A549 (cell line): ENCODE results near the gene JMJD8.
A peak's percentile ranks its signal among the peaks of the same experiment; 100 is the strongest.

Experiments used
- BHLHE40 ChIP-seq: IDR thresholded peaks from 2 replicates; pipeline ENCODE4 v1.6.1; 2012; ENCODE audit warnings: low read depth, low read length, inconsistent platforms
- HDAC2 ChIP-seq: fragments of 200-600 bp; sonication (generic); IDR thresholded peaks from 2 replicates; pipeline ENCODE4 v1.6.1; 2016
- KDM5A ChIP-seq: fragments of 200-600 bp; sonication (generic); IDR thresholded peaks from 2 replicates; pipeline ENCODE4 v1.6.1; 2016; ENCODE audit warnings: antibody characterized with exemption, mild to moderate bottlenecking
- MAFK ChIP-seq: fragments of 450-650 bp; IDR thresholded peaks from 2 replicates; pipeline ENCODE4 v1.6.1; 2014; ENCODE audit not compliant: partially characterized antibody
- MYC ChIP-seq: IDR thresholded peaks from 2 replicates; pipeline ENCODE4 v1.6.1; 2012; ENCODE audit warnings: mild to moderate bottlenecking, inconsistent platforms, low read length, improper control_type of control experiment, borderline replicate concordance
- PHF8 ChIP-seq: fragments of 200-600 bp; sonication (generic); IDR thresholded peaks from 2 replicates; pipeline ENCODE4 v1.6.1; 2016; ENCODE audit warnings: low read depth, mild to moderate bottlenecking, antibody characterized with exemption, moderate library complexity, borderline replicate concordance
- POLR2A ChIP-seq: IDR thresholded peaks from 2 replicates; pipeline ENCODE4 v1.6.1; 2012; ENCODE audit warnings: mild to moderate bottlenecking, low read length
- TF ChIP-seq, protein P1 (sequence below): fragments of >200 bp; sonication (Bioruptor Twin); formaldehyde crosslinking; IDR thresholded peaks from 3 replicates; pipeline ENCODE4 v1.5.1; 2016

DNA sequence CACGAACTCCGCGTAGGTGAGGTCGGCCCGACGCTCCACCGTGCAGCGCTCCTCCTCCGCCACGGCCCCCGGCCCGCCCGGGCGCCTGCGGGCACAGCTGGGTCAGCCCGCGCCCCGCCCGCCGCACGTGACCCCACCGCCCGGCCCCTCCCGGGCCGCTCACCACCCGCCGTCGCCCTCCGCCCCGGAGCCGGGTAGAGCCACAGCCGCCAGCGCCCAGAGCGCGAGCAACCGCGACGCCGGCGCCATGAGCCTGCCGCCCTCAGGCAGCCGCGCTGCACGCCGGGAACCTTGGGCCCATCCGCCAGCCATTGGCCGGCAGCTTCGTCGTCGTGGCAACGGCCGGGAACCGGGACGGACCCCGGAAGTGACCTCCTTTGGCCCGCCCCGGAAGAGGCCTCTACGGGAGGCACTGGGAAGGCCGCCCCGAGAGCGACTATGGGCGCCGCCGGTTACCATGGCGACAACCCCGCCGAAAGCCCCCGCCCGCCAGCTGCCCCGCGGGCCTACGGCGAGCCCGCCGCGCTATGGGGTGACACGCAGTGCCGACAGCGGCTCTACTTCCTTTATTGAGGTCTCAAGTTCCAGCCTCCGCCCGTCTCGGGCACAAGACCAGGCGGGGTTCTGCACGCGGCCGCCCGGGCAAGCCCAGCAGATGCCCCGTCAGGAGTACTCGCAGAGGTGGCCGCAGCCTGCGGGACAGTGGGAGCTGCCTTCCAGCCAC is at the start of gene JMJD8:
- TF ChIP-seq POLR2A (peak; percentile 88), MYC (no peak), KDM5A (no peak), BHLHE40 (peak; percentile 41; the same call in 1 of the 2 replicates), PHF8 (no peak), MAFK (no peak), HDAC2 (no peak)
- TF ChIP-seq, protein P1, sequence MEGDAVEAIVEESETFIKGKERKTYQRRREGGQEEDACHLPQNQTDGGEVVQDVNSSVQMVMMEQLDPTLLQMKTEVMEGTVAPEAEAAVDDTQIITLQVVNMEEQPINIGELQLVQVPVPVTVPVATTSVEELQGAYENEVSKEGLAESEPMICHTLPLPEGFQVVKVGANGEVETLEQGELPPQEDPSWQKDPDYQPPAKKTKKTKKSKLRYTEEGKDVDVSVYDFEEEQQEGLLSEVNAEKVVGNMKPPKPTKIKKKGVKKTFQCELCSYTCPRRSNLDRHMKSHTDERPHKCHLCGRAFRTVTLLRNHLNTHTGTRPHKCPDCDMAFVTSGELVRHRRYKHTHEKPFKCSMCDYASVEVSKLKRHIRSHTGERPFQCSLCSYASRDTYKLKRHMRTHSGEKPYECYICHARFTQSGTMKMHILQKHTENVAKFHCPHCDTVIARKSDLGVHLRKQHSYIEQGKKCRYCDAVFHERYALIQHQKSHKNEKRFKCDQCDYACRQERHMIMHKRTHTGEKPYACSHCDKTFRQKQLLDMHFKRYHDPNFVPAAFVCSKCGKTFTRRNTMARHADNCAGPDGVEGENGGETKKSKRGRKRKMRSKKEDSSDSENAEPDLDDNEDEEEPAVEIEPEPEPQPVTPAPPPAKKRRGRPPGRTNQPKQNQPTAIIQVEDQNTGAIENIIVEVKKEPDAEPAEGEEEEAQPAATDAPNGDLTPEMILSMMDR = no peak
